H1 (cell line): ENCODE measurements around the gene SLC6A8. TPM values are rescaled to one million over a fixed set of nuclear protein-coding genes. Genes with fewer than 3 reads are reported as not detected.

ENCODE experiments used
- CTCF ChIA-PET: fragments of 300-600 bp; sonication (Branson Sonifier 250); formaldehyde crosslinking; loops from one replicate; lab custom pipeline; 2021; ENCODE audit not compliant: partially characterized antibody; lab: Charles Lee
- POLR2A ChIA-PET: fragments of 300-600 bp; sonication (Branson Sonifier 250); formaldehyde crosslinking; loops from one replicate; lab custom pipeline; 2021; ENCODE audit warnings: inconsistent platforms; ENCODE audit not compliant: partially characterized antibody; lab: Charles Lee
- DNase-seq, 2 experiments: peaks; one replicate each; pipeline versions ENCODE4 v3.0.0 to v3.0.0-alpha.2; 2010 to 2022; ENCODE audit warnings: low spot score in 2 of 2, low read depth in 1 of 2, mixed read lengths in 1 of 2
- FAIRE-seq: peaks from 2 replicates; lab custom pipeline; 2011; peaks lifted over from hg19 to GRCh38; lab: Jason Lieb, UNC
- H2AFZ ChIP-seq: 2 replicates; pipeline ENCODE4 v1.8.1; 2012; ENCODE audit warnings: low read length, inconsistent platforms
- H2AK5ac ChIP-seq: 2 replicates; pipeline ENCODE4 v1.6.1; 2013; ENCODE audit warnings: low read depth, low read length
- H2BK120ac ChIP-seq: replicated peaks from 2 replicates; pipeline ENCODE3; 2013; ENCODE audit warnings: low read depth, low read length, inconsistent platforms
- H2BK12ac ChIP-seq: 2 replicates; pipeline ENCODE4 v1.6.1; 2013; ENCODE audit warnings: low read depth, low read length
- H2BK15ac ChIP-seq: 2 replicates; pipeline ENCODE4 v1.6.1; 2013; ENCODE audit warnings: low read length
- H2BK20ac ChIP-seq: 2 replicates; pipeline ENCODE4 v1.6.1; 2013; ENCODE audit warnings: low read length
- H2BK5ac ChIP-seq: 2 replicates; pipeline ENCODE4 v1.6.1; 2013; ENCODE audit warnings: low read depth, low read length
- H3K14ac ChIP-seq: 2 replicates; pipeline ENCODE4 v1.6.1; 2013; ENCODE audit warnings: inconsistent platforms; ENCODE audit not compliant: insufficient read length
- H3K18ac ChIP-seq: 2 replicates; pipeline ENCODE4 v1.6.1; 2013; ENCODE audit warnings: low read length; ENCODE audit errors: extremely low read depth
- H3K23ac ChIP-seq: 2 replicates; pipeline ENCODE4 v1.6.1; 2013; ENCODE audit warnings: inconsistent platforms; ENCODE audit not compliant: insufficient read length
- H3K23me2 ChIP-seq: 2 replicates; pipeline ENCODE4 v1.6.1; 2013; ENCODE audit warnings: low read depth, low read length
- H3K27ac ChIP-seq: 2 replicates; pipeline ENCODE4 v1.6.1; 2011; ENCODE audit warnings: low read depth, low read length, inconsistent platforms
- H3K27me3 ChIP-seq, 4 experiments: replicated peaks in 1 of 4; 1 replicate in 1 of 4; 2 replicates in 3 of 4; pipeline versions ENCODE4 v1.6.1 to v1.8.1; 2011 to 2013; ENCODE audit warnings: low read length in 3 of 4, mild to moderate bottlenecking in 3 of 4, inconsistent platforms in 2 of 4, mixed read lengths in 2 of 4, moderate library complexity in 1 of 4; ENCODE audit not compliant: control insufficient read depth in 3 of 4, insufficient read depth in 3 of 4; ENCODE audit errors: extremely low read depth in 1 of 4
- H3K36me3 ChIP-seq, 4 experiments: 2 replicates each; pipeline versions ENCODE4 v1.6.1 to v1.8.1; 2011 to 2013; ENCODE audit warnings: mild to moderate bottlenecking in 4 of 4, low read length in 3 of 4, moderate library complexity in 2 of 4, control low read depth in 1 of 4, inconsistent platforms in 1 of 4; ENCODE audit not compliant: insufficient read depth in 4 of 4, control insufficient read depth in 2 of 4
- H3K4ac ChIP-seq: replicated peaks from 2 replicates; pipeline ENCODE3; 2013; ENCODE audit warnings: low read length, low read depth, mixed read lengths, inconsistent platforms; ENCODE audit not compliant: insufficient read length
- H3K4me1 ChIP-seq, 4 experiments: replicated peaks in 1 of 4; 1 replicate in 1 of 4; 2 replicates in 3 of 4; pipeline versions ENCODE4 v1.6.1 to v1.8.1; 2011 to 2013; ENCODE audit warnings: low read length in 3 of 4, inconsistent platforms in 2 of 4, mixed read lengths in 1 of 4; ENCODE audit not compliant: insufficient read depth in 4 of 4, control insufficient read depth in 3 of 4
- H3K4me2 ChIP-seq, 2 experiments: 2 replicates each; pipeline versions ENCODE4 v1.6.1 to v1.8.1; 2011 to 2013; ENCODE audit warnings: low read depth in 2 of 2, low read length in 2 of 2, control low read depth in 1 of 2, inconsistent platforms in 1 of 2, mild to moderate bottlenecking in 1 of 2; ENCODE audit not compliant: insufficient read depth in 1 of 2
- H3K4me3 ChIP-seq, 4 experiments: fragments of 200-600, 300-600 bp in 1 of 4; sonication (generic), shearing (Covaris generic), sonication (Bioruptor Twin) in 1 of 4; 2 replicates each; pipeline versions ENCODE4 v1.5.1 to v1.8.1; 2011 to 2016; ENCODE audit warnings: low read length in 4 of 4, low read depth in 3 of 4, control low read depth in 2 of 4, inconsistent platforms in 2 of 4, mild to moderate bottlenecking in 2 of 4, mixed read lengths in 1 of 4, moderate library complexity in 1 of 4; ENCODE audit not compliant: insufficient read depth in 2 of 4; ENCODE audit errors: extremely low read depth in 1 of 4
- H3K56ac ChIP-seq: replicated peaks from 2 replicates; pipeline ENCODE3; 2013; ENCODE audit warnings: low read depth, mild to moderate bottlenecking, mixed read lengths, low read length, inconsistent platforms; ENCODE audit not compliant: insufficient read length
- H3K79me1 ChIP-seq: 2 replicates; pipeline ENCODE4 v1.6.1; 2013; ENCODE audit warnings: low read depth, low read length, control low read depth
- H3K79me2 ChIP-seq, 2 experiments: 2 replicates each; pipeline versions ENCODE4 v1.6.1 to v1.8.1; 2012 to 2013; ENCODE audit warnings: low read length in 2 of 2, mild to moderate bottlenecking in 2 of 2, inconsistent platforms in 1 of 2; ENCODE audit not compliant: insufficient read depth in 2 of 2, control insufficient read depth in 1 of 2
- H3K9ac ChIP-seq, 4 experiments: replicated peaks in 1 of 4; 1 replicate in 1 of 4; 2 replicates in 3 of 4; pipeline versions ENCODE4 v1.6.1 to v1.8.1; 2011 to 2013; ENCODE audit warnings: low read depth in 3 of 4, low read length in 3 of 4, control low read depth in 2 of 4, mild to moderate bottlenecking in 2 of 4, moderate library complexity in 2 of 4, inconsistent platforms in 1 of 4; ENCODE audit errors: extremely low read depth in 1 of 4
- H3K9me3 ChIP-seq, 2 experiments: 2 replicates each; pipeline versions ENCODE4 v1.6.1 to v1.8.1; 2012 to 2013; ENCODE audit warnings: mild to moderate bottlenecking in 2 of 2, moderate library complexity in 2 of 2, control low read depth in 1 of 2, inconsistent platforms in 1 of 2, low read depth in 1 of 2, low read length in 1 of 2, mixed read lengths in 1 of 2; ENCODE audit not compliant: insufficient read depth in 2 of 2
- H4K20me1 ChIP-seq, 2 experiments: replicated peaks in 1 of 2; 2 replicates each; pipeline versions ENCODE3 to v1.8.1; 2011 to 2013; ENCODE audit warnings: inconsistent platforms in 2 of 2, low read length in 2 of 2, mild to moderate bottlenecking in 1 of 2; ENCODE audit not compliant: insufficient read depth in 2 of 2, control insufficient read depth in 1 of 2
- H4K5ac ChIP-seq: 2 replicates; pipeline ENCODE4 v1.6.1; 2013; ENCODE audit warnings: low read length, low read depth, mixed read lengths, inconsistent platforms; ENCODE audit not compliant: insufficient read length
- H4K8ac ChIP-seq: 2 replicates; pipeline ENCODE4 v1.8.0; 2013; ENCODE audit warnings: mild to moderate bottlenecking, moderate library complexity, low read length, inconsistent platforms; ENCODE audit not compliant: insufficient read depth; ENCODE audit errors: extremely low read depth
- H4K91ac ChIP-seq: replicated peaks from 2 replicates; pipeline ENCODE3; 2013; ENCODE audit warnings: low read length, mixed read lengths, inconsistent platforms; ENCODE audit not compliant: insufficient read length
- ASH2L ChIP-seq: fragments of 200-600, 300-600 bp; sonication (generic); IDR thresholded peaks from one replicate; pipeline ENCODE4 v1.7.1; 2017; ENCODE audit warnings: low read length
- BRCA1 ChIP-seq: IDR thresholded peaks from 2 replicates; pipeline ENCODE4 v1.6.1; 2012; ENCODE audit warnings: low read depth, low read length, improper control_type of control experiment
- CBX8 ChIP-seq: fragments of 300-800, 300-1000 bp; sonication (generic); IDR thresholded peaks from 2 replicates; pipeline ENCODE4 v1.7.1; 2016; ENCODE audit warnings: low read depth, low read length, borderline replicate concordance
- MAFK ChIP-seq: IDR thresholded peaks from 2 replicates; pipeline ENCODE4 v1.6.1; 2012; ENCODE audit warnings: low read depth, mild to moderate bottlenecking, improper control_type of control experiment, low read length
- MAX ChIP-seq: IDR thresholded peaks from 2 replicates; pipeline ENCODE4 v1.6.1; 2012; ENCODE audit warnings: inconsistent platforms
- NANOG ChIP-seq: IDR thresholded peaks from 2 replicates; pipeline ENCODE4 v1.6.1; 2011; ENCODE audit warnings: low read length, low read depth, mild to moderate bottlenecking, inconsistent platforms; ENCODE audit not compliant: insufficient read depth, poor library complexity, severe bottlenecking
- POLR2A ChIP-seq, 2 experiments: IDR thresholded peaks; 1 replicate in 1 of 2; 2 replicates in 1 of 2; pipeline ENCODE4 v1.6.1; 2011; ENCODE audit warnings: low read depth in 2 of 2, low read length in 2 of 2, mild to moderate bottlenecking in 2 of 2; ENCODE audit errors: control extremely low read depth in 1 of 2
- RAD21 ChIP-seq, 2 experiments: IDR thresholded peaks in 1 of 2; conservative IDR thresholded peaks in 1 of 2; 2 replicates each; pipeline ENCODE4 v1.6.1; 2011; ENCODE audit warnings: low read depth in 2 of 2, low read length in 2 of 2, improper control_type of control experiment in 1 of 2, inconsistent platforms in 1 of 2, mild to moderate bottlenecking in 1 of 2, moderate library complexity in 1 of 2
- WGBS, 2 experiments: shearing (Covaris generic) in 1 of 2; methylation state at CpG; one replicate each; pipeline versions ENCODE4 v1.1.6 to v1.1.7; 2013 to 2015; ENCODE audit warnings: low lambda C conversion rate in 2 of 2, mixed read lengths in 2 of 2, inconsistent platforms in 1 of 2, low coverage in 1 of 2, missing lambda C conversion rate in 1 of 2; ENCODE audit not compliant: insufficient replicate concordance in 2 of 2, insufficient coverage in 1 of 2, insufficient read length in 1 of 2; ENCODE audit errors: extremely low coverage in 1 of 2, missing lambda C conversion rate in 1 of 2; 5-methylcytosine and 5-hydroxymethylcytosine counted together
- polyA plus RNA-seq, 7 experiments: library from polyadenylated mRNA; depleted of rRNA in 3 of 7; stranded (reverse) in 5 of 7; unstranded in 2 of 7; fragments of >200 nt in 5 of 7; fragments of 200-250 nt in 2 of 7; gene quantifications; 1 replicate in 5 of 7; 2 replicates in 1 of 7; 4 replicates in 1 of 7; pipeline versions ENCODE4 v1.2.1 to v1.2.3, GENCODE V29; 2011 to 2013; ENCODE audit warnings: missing spikeins in 2 of 7, mixed read lengths in 2 of 7
- total RNA-seq: library from RNA; stranded (reverse); fragmentation: NEBNext Ultra II Directional; extraction: Animal tissue kit (Norgen Biotek cat#: 25700); gene quantifications from 2 replicates; pipeline ENCODE4 v1.2.1, GENCODE V29; 2021

Gene SLC6A8
- total and polyA plus RNA-seq, 2 of the 8 experiments (the other 6 are each of a cell fraction or from before 2014, with no cell fraction given), result 87.7 to 94.7 TPM

GRCh38 chrX:153669901-153670731, 17.6 kb upstream of the SLC6A8 start:
- Histone ChIP-seq H4K20me1 (no peaks in the 10 kb centered on the region), H3K36me3 (no peaks in the 10 kb centered on the region), H2BK12ac (no peak overlapping the region), H2BK120ac (no peak overlapping the region), H2AFZ (no peak overlapping the region), H3K23me2 (no peaks in the 10 kb centered on the region; the same call in 1 of the 2 replicates), H3K9me3 (no peaks in the 10 kb centered on the region), H2BK15ac (no peak overlapping the region), H3K23ac (no peak overlapping the region), H4K8ac (no peak overlapping the region), H3K27ac (no peak overlapping the region), H3K4me3 (no peak overlapping the region), H3K4me1 (peaks cover 0 to 8% (median 2%) of the 10 kb centered on the region in 4 experiments; a peak in 4 of 7 replicates), H3K9ac (no peak overlapping the region), H4K5ac (no peak overlapping the region), H3K56ac (no peak overlapping the region)
- FAIRE-seq, result no peak
- CTCF ChIA-PET, result interaction anchor here (0.6 to 28.7 kb wide), 23 partner anchors 11 to 193 kb away, joined by 3 to 408 read pairs (median 6); partner anchors contain the start of genes DUSP9 and SLC6A8
- TF ChIP-seq BRCA1, result no peak
- TF ChIP-seq MAFK, result no peak
- no peak for TF ChIP-seq RAD21 (IDR thresholded peaks at IDR 0.05 in 1 of 2, conservative IDR thresholded peaks at IDR 0.05 in 1 of 2; ENCODE audit: low read depth in 2 of 2, low read length in 2 of 2)
- no peak for TF ChIP-seq NANOG
- no peak for TF ChIP-seq ASH2L
- no peak for TF ChIP-seq CBX8
- TF ChIP-seq POLR2A (IDR thresholded peaks at IDR 0.05; ENCODE audit: control extremely low read depth in 1 of 2, low read depth in 2 of 2, low read length in 2 of 2), result no peak
- TF ChIP-seq MAX, result no peak
- TF ChIP-seq, all 59 proteins: peak for 0
- Histone ChIP-seq H2BK5ac (no peak overlapping the region), H4K91ac (no peak overlapping the region), H3K18ac (no peak overlapping the region), H2BK20ac (no peak overlapping the region), H2AK5ac (no peak overlapping the region), H3K4me2 (no peak overlapping the region), H3K79me2 (no peaks in the 10 kb centered on the region), H3K27me3 (peaks cover 0 to 2% (median under 1%) of the 10 kb centered on the region in 4 experiments; a peak in 2 of 7 replicates), H3K4ac (no peak overlapping the region), H3K79me1 (no peaks in the 10 kb centered on the region), H3K14ac (no peak overlapping the region)
- no peak for DNase-seq
- 100% methylated on average over 3 of the region's 23 CpGs; no CpG with 5 or more reads in 1 of the 2 experiments for WGBS, 2 experiments
- POLR2A ChIA-PET, result interaction anchor here (1.3 kb wide), 1 partner anchor 17 kb away, joined by 4 read pairs; no protein-coding TSS in a partner anchor
